ENCODE measurements around the gene ZNF311.
A peak's percentile ranks its signal among the peaks of the same experiment; 100 is the strongest.

The ZNF311 gene

DNA sequence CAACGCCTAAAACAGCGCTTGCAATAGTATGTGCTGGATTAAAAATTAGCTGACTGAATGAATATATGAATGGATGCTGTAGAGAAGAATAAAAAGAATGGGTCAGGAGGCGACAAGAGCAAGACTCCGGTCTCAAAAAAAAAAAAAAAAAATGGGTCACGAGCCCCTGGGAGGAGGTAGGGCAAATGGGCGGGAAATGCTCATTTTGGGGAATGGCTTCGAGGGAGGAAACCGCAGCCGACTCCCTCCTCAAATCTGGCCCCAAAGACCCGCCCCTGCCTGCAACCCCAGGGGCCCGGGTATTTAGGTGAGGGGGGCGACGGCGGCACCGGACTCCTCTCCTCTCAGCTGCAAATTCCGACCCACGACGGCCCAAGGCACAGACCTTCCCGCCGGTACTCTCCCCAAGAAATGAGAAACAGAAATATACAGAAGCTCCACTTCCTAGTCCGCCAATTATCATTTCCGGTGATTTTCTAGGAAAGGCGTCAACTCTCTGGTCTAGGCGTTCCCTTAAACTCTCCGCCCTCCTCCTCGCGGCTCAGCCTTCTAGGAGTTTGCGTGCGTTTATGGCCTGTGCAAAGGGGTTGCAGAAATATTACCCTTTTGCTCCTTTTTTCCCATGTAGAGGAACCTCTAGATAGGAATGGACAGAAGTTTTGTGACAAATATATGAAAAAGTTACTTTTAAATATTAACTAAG is at the start of gene ZNF311:
Gene ZNF311 (minus strand): TSS at position 133 of the 703 bp plus-strand sequence. CDS start 1,361 bp downstream, outside the sequence.
- peak; percentile 37 to 45 for DNase-seq

DNA sequence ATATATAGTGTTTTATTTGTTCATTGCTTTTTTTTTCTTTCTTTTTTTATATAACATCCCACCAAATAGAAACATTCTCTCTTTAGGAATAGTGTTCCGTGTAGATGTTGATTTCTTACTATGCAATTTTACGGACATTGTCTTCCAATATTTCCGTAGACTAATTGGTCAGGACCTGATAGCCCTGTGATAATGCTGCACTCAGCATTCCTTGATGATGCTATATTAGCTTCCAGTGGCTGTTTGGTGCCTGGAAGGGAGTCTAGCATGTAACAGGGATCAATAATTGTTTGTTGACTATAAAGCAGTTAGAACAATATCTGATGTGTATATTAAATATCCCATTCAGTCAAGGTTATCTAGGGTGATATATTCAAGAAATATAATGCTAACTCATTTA is 46.6 kb upstream of the ZNF311 start:
- DNase-seq = no peak

GRCh38 chr6:29045075-29045474 is 40.0 kb upstream of the ZNF311 start, which contains the start of gene OR2W1:
Gene OR2W1 (minus strand): TSS chr6:29045175. CDS start chr6:29045175, 0 bp downstream.
- no peak for DNase-seq

DNA sequence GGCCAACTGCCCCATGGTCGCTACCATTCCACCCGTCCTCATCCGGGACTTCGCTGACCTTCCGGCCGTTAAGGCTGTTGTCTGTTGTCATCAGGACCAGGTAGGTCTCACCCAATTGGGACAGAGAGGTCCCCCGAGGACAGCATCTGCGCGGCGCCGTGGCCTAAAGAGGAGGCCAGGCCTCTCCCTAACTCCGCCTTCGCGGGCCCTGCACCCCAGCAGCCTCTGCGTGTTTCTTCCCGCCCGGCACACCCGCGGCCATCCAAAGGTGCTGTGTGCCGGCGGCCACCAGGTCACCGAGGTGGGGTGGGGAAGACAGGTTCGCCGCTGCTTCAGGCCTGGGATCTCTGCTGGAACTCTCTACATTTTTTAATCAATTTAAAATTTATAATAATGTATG is 30.8 kb upstream of the ZNF311 start:
- DNase-seq = no peak

DNA sequence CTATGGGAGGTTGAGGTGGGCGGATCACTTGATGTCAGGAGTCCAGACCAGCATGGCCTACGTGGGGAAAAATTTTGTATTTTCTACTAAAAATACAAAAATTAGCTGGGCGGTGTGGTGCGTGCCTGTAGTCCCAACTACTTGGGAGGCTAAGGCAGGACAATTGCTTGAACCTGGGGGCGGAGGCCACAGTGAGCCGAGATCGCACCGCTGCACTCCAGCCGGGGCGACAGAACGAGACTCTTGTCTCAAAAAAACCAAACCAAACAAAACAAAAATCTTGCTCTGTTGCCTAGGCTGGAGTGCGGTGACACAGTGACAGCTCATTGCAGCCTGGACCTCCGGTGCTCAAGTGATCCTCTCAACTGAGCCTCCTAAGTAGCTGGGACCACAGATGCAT is 23.7 kb upstream of the ZNF311 start:
- DNase-seq = no peak

- DNase-seq = no peak
These were observed 20.9 kb upstream of the ZNF311 start for GRCh38 chr6:29025927-29026585.

DNA sequence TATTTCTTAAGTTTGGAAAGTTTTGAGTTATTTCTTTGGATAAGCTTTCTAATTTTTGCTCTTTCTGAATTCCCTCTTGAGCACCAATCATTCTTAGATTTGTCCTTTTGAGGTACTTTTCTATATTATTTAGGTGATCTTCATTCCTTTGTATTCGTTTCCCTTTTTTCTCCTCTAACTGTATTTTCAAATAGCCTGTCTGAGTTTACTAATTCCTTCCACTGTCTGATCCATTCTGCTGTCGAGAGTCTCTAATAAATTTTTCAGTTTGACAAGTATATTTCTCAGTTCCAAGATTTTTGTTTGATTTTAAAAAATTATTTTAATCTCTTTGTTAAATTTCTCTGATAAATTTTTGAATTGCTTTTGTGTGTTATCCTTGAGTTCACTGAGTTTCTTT is 16.3 kb upstream of the ZNF311 start:
- DNase-seq = no peak

DNA sequence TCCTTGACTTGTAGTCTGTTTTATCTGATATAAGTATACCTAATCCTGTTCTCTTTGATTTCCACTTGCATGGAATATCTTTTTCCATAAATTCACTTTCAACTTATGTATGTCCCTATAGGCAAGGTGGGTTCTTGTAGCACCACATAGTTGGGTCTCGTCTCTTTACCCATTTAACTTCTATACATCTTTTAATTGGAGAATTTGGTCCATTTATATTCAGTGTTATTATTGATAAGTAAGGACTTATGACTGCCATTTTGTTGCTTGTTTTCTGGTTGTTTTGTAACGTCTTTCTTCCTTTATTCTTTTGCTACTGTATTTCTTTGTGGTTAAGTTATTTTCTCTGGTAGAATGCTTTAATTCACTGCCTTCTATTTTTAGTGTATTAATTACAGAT is 14.5 kb upstream of the ZNF311 start:
- no peak for DNase-seq

DNA sequence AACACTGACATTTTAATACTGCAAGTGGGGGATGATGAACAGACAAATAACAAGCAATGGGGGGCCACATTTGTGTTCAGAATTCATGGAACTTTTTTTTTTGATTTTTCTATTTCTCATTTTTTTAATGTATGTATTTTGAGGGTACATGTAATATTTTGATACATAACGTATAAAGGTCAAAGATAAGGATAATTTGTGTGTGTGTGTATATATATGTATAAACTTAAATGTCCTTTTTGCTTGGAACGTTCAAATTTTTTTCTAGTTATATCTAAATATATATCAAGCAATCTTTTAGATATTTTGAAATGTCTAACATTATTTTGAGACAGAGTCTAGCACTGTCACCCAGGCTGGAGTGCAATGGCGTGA is 12.3 kb upstream of the ZNF311 start:
- no peak for DNase-seq

- DNase-seq = peak; percentile 79 to 89
These were observed 11.7 kb upstream of the ZNF311 start for GRCh38 chr6:29016559-29017427.

DNA sequence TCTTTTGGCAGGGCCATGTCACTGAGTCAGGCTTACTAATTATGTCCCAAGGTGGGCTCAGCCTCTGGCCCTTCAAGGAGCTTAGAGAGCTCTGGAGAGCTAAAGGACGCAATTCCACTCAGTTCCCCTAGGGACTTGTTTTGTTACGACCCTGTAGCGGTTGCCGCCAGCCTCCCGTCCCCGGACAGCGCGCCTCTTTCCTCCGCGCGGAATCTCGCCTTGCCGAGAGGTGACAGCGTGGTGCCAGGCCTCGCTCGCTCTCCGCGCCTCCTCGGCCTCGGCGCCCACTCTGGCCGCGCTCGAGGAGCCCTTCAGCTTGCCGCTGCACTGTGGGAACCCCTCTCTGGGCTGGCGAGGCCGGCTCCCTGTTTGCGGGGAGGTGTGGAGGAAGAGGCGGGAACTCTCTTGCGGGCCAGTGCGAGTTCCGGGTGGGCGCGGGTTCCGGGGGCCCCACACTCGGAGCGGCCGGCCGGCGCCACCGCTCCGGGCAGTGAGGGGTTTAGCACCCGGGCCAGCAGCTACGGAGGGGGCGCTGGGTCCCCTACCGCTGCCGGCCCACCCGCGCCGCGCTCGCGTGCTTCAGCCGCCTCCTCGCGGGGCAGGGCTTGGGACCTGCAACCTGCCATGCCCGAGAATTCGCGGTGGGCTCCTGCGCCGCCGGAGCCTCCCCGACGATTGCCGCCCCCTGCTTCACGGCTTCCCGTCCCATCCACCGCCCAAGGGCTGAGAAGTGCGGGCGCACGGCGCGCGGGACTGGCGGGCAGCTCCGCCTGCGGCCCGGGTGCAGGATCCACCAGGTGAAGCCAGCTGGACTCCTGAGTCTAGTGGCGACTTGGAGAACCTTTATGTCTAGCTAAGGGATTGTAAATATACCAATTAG is 9.9 kb upstream of the ZNF311 start:
- DNase-seq = peak in 1 of 2 donors; percentile 8

DNA sequence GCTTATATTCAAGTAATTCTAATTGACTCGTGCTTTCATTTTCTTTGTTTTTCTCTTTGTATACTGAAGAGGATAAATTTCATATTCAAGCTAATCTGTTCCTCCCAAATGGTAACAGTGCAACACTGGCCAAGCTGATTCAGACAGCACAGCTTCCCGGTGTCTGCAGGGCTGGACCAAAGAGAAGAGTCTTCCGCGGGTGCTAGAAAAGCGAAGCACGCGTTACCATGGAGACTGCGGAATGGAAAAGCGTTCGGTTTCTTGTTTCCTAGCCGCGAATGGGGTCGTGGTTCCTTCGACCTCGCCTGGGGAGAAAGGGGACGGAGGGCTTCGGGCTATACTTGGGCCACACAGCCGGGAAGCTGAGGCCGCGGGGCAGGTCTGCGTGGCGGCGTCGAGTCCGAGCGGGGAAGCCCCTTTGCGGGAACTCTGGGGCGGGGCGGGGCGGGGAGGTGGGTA is 6.2 kb upstream of the ZNF311 start:
- DNase-seq = peak; percentile 40 to 43

- DNase-seq = no peak
These were observed 4.2 kb upstream of the ZNF311 start for GRCh38 chr6:29009358-29009757.

- no peak for DNase-seq
These were observed 3.0 kb upstream of the ZNF311 start for GRCh38 chr6:29008089-29008488.

DNA sequence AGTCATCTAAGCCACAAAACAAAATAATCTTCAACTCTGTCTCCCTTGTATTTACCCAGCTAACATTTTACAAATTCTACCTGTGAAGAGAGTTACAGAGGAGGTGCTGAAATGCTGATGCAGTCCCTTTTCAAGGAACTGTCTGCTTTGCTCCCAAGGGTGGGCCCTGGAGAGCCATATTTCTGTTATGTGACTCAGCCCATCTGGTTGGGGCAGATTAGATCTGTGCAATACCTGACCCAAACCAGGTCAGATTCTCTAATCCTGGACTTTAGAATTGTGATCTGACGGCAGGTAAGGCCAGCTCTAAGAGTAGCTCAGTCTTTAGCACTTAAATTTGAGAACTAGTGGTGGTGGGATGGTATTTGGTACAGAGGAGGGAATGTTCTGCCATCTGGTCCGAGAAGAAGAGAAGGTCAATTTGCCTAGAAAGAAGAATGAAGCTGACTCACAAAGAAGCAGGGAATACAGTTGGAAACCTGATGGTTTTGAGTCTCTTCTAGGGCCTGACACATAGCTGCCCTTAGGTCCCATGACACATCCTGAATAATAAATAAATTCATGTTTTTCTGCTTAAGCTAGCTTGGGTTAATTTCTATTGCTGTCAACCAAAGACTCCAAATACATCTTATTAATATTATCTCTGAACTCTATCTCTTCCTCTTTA is 8.1 kb downstream of the ZNF311 start:
- no peak for DNase-seq

- DNase-seq = no peak
These were observed 9.9 kb downstream of the ZNF311 start for GRCh38 chr6:28995093-28995650.

GRCh38 chr6:28988536-28989311 is 16.4 kb downstream of the ZNF311 start:
- DNase-seq = peak; percentile 78 to 80

- peak in 1 of 2 donors; percentile 4 for DNase-seq
These were observed 19.5 kb downstream of the ZNF311 start for GRCh38 chr6:28985462-28986164.

GRCh38 chr6:28983838-28984237 is 21.3 kb downstream of the ZNF311 start:
- DNase-seq = no peak
